NCI-H526 treated with DMSO at 0.1 percent for 48 hours (cell line): ENCODE data around the gene SLC39A9.
A peak's percentile ranks its signal among the peaks of the same experiment; 100 is the strongest.
"Not testable (repeated sequence)": the region's sequence is repeated elsewhere in the genome, so short reads cannot be mapped to it uniquely, and the experiment has no call there.

Source experiments
- DNase-seq: peaks from one replicate; lab custom pipeline; 2025; lab: John Stamatoyannopoulos, UW

The SLC39A9 gene

DNA sequence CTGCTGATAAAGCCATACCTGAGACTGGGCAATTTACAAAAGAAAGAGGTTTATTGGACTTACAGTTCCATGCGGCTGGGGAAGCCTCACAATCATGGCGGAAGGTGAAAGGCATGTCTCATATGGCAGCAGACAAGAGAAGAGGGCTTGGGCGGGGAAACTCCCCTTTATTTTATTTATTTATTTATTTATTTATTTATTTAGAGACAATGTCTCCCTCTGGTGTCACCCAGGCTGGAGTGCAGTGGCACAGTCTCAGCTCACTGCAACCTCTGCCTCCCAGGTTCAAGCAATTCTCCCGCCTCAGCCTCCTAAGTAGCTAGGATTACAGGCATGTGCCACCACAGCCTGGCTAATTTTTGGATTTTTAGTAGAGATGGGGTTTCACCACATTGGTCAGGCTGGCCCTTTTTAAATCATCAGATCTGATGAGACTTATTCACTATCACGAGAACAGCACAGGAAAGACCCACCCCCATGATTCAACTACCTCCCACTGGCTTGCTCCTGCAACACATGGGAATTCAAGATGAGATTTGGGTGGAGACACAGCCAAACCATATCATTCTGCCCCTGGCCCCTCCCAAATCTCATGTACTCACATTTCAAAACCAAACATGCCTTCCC lies 78.4 kb downstream of the SLC39A9 start:
- not testable (repeated sequence) for DNase-seq

DNA sequence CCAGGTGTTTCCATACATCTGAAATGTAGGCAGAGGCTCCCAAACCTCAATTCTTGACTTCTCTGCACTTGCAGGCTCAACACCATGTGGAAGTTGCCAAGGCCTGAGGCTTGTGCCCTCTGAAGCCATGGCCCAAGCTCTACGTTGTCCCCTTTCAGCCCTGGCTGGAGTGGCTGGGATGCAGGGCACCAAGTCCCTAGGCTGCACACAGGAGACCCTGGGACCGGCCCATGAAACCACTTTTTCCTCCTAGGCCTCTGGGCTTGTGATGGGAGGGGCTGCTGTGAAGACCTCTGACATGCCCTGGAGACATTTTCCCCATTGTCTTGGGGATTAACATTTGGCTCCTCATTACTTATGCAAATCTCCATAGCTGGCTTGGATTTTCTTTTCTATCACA lies 79.6 kb downstream of the SLC39A9 start:
- DNase-seq = not testable (repeated sequence)

DNA sequence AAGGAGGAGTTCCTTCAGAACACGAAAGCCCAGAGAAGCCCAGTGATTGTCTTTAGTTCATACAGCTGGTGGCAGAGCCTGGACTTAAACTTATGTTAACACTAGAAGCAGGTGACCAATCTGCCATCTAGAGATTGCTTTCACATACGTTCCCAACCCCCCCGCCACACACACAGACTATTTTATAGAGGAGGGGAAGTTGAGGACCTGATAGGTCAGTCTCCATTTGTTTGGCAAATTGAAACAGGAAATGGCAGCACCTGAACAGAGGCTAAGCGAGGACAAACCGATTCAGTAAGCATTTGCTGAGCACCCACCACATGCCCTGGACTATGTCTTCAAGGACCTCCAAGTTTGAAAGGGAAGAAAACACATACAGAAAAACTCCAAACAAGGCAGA lies 81.2 kb downstream of the SLC39A9 start:
- no peak for DNase-seq

DNA sequence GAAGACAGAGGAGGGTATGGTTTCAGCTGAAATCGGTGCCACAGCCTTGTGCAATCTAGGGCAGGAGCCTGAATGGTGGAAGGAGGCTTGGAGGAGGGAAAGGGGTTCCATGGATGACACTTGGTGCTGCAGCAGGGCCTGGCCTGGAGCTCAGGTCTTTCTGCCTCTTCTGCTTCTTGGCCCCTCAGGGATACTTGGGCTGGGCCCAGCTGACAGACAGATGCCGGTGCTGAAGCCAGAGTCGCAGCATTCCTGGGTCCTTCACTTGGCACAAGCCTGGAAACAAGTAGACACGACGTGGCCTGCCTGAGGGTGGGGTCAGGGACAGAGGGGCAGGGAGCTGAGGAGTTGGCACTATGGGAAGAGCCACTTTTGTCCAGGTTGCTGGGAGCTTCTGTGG lies 81.6 kb downstream of the SLC39A9 start:
- DNase-seq = no peak

DNA sequence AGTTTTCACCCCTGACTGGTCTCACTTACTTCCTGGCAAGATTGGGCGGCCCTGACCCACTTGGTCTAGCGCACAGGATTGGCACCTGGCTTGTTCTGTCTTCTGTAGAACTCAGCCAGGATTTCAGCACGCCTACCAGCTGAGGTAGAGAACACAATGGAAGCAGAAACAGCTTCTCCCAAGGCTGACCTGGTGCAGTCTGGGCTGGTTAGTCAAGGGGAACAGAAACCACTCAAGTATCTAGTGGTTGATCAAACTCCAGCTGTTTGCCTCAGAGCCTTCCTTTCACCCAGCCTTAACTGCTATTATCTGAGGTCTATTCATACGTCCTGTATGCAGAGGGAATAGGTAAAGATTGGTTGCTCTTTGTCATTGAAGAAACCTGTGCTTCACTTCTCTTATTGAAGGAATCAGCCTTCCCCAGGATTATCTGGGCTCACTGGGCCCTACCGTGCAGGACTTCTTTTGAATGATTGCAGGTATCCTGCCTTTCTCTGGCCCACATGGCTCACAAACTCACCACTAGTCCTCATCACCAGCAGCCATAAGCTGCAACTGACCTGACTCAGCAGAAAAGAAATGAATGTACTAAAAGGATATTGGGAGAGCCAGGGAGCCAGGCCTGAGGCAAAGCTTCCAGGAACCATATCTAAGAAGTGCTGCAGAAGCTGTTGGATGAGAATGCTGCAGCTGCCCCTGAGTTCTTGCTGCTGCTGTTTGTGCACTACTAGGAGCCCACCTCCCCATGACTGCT lies 83.5 kb downstream of the SLC39A9 start:
- no peak for DNase-seq

DNA sequence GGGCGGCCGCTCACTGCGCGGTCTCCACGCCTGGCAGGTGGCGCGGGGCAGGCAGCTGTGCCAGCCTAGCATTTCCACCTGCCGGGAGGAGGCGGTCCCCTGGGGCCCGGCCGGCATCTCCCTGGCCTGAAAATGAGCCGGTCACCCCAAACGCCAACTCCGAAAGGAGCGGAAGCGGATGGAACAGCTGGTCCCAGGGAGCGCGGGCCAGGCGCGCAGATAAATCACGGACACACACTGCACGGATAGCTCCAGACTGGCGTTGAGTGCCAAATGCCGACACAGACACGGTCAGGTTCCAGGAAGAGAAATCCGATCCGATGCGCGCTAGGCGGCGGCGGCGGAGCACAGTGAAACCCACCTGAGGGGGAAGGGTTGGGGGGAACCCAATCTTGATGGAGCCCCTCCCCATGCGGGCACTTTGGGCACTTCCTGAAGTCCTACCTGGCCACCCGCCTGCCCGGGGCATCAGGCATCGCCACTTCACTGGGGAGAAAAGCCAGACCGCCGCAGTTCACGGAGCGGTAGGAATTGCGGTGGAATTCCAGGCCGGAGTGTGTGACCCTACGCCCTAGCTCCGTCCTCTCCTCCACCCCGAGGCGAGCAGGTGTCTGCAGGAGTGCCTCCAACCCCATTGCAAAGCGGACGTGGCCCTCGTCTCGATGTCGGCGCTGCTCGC lies 85.4 kb downstream of the SLC39A9 start:
- peak; percentile 24 for DNase-seq

DNA sequence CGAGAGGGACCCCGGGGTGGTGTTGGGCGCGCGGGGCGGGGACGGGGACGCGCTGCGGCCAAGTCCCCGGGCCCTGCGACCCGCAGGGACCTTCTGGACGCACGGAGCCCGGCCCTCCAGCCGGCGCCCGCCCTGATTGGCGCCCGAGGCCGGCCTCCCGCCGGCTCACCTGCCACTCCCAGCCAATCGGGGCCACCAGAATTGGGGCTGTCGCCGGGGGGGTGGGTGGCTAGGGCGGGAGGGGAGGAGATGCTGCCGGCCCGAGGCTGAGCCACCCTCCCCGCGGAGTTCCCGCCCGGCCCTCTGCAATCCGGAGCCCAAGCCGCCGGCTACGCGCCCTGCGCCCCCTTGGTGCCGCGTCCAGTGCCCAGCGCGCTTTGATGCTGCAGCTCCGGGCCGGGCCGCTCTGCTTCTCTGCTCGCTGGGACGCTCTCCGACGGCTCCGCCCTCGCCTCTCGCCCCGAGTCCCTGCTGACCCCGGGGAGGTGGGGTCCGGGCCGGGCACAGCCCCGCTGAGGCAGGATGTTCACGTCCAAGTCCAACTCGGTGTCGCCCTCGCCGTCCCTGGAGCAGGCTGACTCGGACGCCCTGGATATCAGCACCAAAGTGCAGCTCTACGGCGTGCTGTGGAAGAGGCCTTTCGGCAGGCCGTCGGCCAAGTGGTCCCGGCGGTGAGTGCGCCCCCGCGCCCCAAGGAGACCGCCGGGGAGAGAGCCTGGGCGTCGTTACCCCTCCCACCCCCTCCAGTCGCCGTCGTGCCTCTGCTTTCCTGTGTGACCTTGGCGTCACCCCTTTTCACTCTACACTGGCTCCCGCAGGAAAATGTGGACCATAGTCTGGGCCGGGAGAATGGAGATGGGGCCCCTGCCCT lies 86.2 kb downstream of the SLC39A9 start, which contains the start of gene PLEKHD1:
Gene PLEKHD1 (plus strand): TSS at position 285 of the 871 bp plus-strand sequence. CDS start 238 bp downstream, at position 523.
- no peak for DNase-seq

DNA sequence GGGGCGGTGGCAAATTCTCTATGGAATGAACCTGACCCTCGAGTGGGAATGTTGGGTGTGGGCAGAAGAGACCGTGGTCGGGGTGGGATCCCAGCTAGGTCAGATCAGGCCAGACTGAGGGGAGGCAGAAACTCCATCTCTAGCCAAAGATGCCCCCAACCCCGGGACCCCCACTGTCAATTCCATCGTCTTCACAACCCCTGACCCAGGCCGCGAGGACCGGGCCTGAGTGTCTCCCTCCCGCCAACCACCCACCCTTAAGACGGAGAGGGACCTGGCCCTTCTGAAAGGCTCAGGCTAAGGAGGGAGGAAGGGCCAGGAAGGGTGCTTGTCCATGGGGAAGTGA lies 86.8 kb downstream of the SLC39A9 start:
- no peak for DNase-seq

DNA sequence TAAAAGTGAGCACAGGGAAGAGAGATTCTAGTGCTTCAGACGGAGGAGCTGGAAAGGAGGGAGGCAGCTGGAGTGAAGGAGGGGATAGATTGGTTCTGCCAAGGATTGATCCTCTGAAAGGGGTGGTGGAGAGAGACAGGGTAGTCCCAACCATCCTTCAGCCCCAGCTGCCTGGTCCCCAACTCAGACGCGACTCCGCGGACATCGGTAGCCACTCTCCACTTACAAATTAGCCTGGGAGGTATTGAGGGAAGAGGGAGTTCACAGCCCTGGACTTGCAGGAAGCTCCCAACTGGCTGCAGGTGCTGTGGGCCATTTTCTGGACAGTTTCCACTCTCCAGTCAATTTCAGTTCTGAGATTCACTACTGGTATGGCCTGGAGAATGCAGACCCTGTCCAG lies 87.2 kb downstream of the SLC39A9 start:
- no peak for DNase-seq

DNA sequence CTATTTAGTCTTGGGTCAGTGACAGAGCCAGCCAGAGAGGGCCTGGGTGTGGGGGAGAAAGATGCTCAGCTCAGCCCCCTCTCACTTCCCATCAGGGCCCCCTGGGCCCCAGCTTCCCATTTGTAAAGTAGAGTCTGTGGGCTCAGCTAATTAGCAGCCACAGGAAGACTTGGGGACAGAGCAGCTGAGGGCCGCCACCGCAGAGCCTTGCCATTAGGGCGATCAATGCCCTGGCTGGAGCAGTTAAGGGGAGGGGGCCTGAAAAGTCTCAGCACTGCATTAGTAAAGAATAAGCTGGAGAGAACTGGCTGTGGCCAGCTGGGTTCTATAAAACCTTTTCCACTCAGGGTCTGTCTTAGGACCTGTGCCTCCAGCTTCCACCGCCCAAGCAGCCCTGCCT lies 88.7 kb downstream of the SLC39A9 start:
- DNase-seq = no peak

DNA sequence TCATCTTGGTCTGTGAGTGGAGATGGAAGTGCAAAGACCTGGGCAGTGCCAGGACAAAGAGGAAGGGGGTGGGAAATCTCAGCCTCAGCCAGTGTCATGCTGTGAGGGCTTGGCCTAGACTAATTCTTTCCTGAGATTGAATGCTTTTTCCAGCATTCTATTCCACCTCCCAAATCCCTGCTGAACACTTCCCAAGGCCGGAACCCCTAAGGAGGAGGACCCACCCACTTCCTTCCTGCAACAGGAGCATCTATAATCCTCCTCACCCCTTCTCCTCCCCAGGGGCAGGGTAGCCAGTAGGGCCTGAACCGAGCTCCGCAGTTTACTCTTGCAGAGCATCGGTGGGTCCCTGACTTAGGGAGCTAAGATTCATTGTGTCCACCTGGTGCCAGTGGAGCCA lies 89.3 kb downstream of the SLC39A9 start:
- DNase-seq = no peak

DNA sequence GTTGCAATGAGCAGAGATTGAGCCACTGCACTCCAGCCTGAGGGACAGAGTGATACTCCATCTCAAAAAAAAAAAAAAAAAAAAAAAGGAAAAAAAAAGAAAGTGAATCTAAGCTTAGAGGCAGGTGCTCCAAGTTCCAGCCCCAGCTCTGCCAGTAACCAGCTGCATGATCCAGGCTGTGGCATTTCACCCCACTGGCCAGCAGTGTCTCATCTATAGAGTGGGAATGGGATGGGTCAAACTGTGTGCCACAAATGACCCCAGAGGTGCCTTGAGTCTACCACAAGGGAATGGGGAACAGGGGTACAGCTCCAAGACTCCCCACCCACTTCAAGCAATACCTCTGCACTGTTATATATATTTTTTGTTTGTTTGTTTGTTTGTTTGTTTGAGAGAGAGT lies 91.0 kb downstream of the SLC39A9 start:
- DNase-seq = no peak

DNA sequence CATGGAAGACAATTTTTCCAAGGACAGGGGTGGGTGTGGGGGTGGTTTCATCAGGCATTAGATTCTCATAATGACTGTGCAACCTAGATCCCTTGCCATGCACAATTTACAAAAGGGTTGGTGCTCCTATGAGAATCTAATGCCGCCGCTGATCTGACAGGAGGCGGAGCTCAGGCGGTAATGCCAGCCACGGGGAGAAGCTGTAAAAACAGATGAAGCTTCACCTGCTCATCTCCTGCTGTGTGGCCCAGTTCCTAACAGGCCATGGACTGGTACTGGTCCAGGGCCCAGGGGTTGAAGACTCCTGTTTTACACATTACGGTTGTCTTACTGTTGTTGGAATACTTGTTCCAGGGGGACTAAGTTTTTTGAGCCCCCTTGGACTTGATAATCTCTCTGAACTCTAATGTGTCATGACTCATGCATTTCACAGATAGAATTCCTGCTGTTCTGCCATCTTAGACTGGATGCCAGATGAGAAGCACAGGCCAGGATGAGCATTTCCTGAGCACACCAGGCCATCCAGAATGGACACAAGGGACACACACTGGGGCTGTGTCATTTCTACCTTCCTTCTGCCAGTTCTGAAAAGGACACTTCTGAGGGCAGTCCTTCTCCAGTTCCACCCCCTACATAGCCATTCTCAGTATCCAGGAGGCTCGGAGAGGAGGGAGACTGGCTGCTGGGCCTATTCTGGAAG lies 91.9 kb downstream of the SLC39A9 start:
- no peak for DNase-seq

DNA sequence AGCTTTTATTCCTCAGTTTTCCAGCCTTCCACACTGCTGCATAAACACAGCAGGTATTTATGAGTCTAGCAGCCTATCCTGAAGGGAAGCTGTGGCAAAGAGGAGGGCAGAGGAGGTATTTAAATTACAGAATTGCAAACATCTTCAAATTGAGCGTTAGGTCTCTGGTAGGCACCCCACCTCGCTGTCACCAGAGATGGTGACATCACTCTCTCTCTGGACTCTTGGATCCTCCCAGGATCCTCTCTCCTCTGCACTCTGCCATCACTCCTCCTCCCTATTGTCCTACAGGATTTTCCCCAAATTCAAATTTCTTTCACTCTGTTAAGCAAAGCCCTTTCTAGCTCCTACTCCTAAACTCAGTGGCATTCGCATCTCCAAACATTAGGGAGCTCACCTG lies 92.7 kb downstream of the SLC39A9 start:
- DNase-seq = no peak

DNA sequence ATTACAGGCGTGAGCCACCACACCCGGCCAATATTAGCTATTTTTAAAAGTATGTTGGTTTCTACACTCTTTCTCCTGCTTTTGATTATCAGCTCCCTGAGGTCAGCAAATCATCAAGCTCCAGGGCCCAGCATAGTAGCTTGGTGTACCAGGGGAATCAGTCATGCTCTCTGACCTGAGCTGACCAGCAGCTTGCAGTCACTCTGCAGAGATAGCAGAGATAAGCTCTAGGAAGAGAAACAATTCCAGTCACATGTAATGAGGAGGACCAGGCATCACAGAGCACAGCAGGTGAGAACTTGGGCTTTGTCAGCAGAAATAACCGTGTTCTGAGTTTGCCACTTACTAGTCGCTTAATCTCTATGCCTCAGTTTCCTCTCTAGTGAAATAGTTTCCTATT lies 94.5 kb downstream of the SLC39A9 start:
- no peak for DNase-seq

DNA sequence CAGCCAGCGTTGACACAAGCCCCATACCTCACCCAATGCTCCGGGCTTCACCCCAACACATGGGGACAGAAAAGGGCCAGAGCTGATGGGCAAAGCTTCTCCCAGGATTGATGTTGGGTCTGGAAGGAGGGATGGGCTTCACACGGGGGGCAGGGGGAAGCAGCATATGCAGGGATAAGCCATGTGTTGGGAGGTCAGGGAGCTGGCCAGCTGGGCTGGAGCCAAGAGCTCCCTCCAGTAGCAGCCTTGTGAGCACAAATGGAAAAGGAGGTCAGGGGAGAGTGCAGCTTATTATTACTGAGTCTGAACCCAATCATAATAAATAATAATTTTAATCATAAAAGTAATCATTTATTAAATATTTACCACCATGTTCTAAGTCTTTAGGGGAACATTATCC lies 95.3 kb downstream of the SLC39A9 start:
- DNase-seq = no peak

DNA sequence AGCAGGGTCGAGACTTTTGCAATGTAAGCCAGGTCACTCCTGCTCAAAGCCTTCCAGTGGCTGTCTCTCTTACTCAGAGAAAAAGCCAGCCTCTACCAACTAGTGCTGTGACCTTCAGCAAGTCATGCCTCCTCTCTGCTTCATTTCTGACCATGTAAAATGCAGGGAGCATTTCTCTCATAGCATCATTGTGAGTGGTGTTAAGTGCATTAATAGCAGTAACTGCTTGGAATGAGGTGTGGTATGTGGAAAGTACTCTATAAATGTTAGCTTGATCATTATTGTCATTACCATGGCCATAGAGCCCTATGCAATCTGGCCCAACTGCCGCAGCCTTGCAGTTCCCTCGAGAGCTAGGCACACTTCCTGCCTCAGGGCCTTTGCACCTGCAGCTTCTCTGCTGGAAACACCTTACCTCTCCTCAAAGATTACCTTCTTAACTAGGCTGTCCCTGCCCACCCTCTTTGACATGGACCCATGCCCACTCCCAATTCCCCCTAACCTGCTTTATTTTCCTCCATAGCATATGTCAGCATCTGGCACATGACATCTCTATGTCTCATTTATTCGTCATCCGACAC lies 96.9 kb downstream of the SLC39A9 start:
- DNase-seq = no peak

DNA sequence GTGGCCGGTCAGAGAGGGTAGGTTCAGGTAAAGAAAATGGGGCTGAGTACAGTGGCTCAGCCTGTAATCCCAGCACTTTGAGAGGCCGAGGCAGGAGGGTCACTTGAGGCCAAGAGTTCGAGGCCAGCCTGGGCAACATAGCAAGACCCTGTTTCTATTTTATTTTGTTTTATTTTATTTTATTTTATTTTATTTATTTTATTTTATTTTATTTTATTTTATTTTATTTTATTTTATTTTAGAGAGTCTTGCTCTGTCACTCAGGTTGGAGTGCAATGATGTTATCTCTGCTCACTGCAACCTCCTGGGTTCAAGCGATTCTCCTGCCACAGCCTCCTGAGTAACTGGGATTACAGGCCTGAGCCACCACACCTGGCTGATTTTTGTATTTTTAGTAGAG lies 99.4 kb downstream of the SLC39A9 start:
- not testable (repeated sequence) for DNase-seq

DNA sequence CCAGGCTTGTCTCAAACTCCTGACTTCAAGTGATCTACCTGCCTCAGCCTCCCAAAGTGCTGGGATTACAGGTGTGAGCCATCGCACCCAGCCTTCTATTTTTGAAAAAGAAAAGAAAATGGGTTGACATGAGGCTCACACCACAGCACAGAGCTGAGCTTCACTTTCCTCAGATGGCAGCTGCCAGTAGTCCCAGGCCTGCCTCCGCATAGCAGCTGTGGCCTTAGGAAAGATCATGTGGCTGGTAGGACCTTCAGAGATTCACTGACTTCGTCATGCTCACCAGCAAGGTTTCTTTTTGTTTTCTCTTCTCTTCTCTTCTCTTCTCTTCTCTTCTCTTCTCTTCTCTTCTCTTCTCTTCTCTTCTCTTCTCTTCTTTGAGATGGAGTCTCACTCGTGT lies 99.8 kb downstream of the SLC39A9 start:
- not testable (repeated sequence) for DNase-seq

DNA sequence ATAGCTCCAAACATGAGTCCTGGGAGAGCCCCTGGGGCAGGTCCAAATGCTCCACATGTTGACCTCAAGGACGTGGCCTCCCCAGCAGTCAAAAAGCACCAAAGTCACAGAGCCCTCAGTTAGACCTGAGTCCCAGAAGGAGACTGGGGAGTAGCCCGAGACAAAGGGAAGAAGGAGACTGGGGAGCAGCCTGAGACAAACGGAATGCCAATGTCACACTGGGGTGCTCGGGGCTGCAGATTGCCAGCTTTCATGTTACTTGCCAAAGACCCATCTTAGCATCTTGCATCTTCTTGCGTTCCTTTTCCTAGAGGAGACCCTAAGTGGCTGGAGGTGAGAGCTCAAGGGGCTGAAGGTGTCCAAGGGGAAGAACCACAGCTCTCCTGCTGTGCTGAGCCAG lies 100.9 kb downstream of the SLC39A9 start:
- DNase-seq = no peak

DNA sequence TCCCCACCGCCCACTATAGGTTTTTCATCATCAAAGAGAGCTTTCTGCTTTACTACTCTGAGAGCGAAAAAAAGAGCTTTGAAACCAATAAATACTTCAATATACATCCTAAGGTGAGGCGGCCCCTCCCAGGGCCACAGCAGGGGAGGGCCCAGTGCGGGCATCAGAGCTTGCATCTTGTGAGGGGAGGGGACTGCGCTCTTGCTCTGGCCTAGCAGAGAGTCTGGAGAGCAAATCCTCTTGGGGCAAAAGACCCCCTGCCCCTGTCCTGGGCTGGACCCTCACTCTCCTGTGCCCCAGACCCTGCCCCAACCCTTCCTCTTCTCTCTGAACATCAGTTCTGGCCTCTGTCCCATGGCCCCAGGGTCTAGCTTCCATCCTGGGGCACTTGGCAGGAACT lies 101.6 kb downstream of the SLC39A9 start:
- no peak for DNase-seq
